LNCaP clone FGC (cell line): ENCODE results near the gene CDO1.

Experiments used
- DNase-seq: peaks from one replicate; pipeline ENCODE4 v3.0.0-alpha.2; 2011; ENCODE audit warnings: low read depth
- H3K4me3 ChIP-seq: 2 replicates; pipeline ENCODE4 v1.5.1; 2011; ENCODE audit warnings: mild to moderate bottlenecking, low read depth, low read length, control low read depth
- CTCF ChIP-seq: IDR thresholded peaks from 2 replicates; pipeline ENCODE4 v1.5.1; 2012; ENCODE audit warnings: mild to moderate bottlenecking; ENCODE audit not compliant: control insufficient read depth, insufficient read depth; ENCODE audit errors: extremely low read depth

Gene CDO1

GRCh38 chr5:115842952-115843351, 26.5 kb upstream of the CDO1 start:
- no peak for TF ChIP-seq CTCF

GRCh38 chr5:115842089-115842935, 25.9 kb upstream of the CDO1 start:
- H3K4me3 ChIP-seq = peak overlapping the region; percentile 88
- TF ChIP-seq CTCF = peak; percentile 24; the same call in 1 of the 2 replicates
- DNase-seq = peak; percentile 7

More at GRCh38 chr5:115842952-115843351, 26.5 kb upstream of the CDO1 start:
- peak overlapping the region; percentile 88 for H3K4me3 ChIP-seq
- DNase-seq = peak; percentile 10

GRCh38 chr5:115841382-115842088, 25.1 kb upstream of the CDO1 start, which contains the start of the genes AP3S1 and ATG12:
Gene AP3S1 (plus strand): TSS chr5:115841935. CDS start chr5:115842038, 103 bp downstream.
Gene ATG12 (minus strand): TSS chr5:115841565. CDS start chr5:115841552, 13 bp downstream.
- DNase-seq = peak; percentile 82
- no peak for TF ChIP-seq CTCF

GRCh38 chr5:115840873-115841272, 24.4 kb upstream of the CDO1 start:
- DNase-seq = no peak
- no peak for TF ChIP-seq CTCF
- peak overlapping the region; percentile 88 for H3K4me3 ChIP-seq

More at GRCh38 chr5:115841382-115842088, 25.1 kb upstream of the CDO1 start, which contains the start of the genes AP3S1 and ATG12:
- peak within 1 kb of the TSS; percentile 88 for H3K4me3 ChIP-seq

GRCh38 chr5:115838885-115839518, 22.5 kb upstream of the CDO1 start:
- peak; percentile 30 for DNase-seq
- peak; percentile 52 for TF ChIP-seq CTCF
- H3K4me3 ChIP-seq = no peak overlapping the region

- DNase-seq = no peak
- no peak for TF ChIP-seq CTCF
- H3K4me3 ChIP-seq = no peak overlapping the region
These were observed 19.0 kb upstream of the CDO1 start for GRCh38 chr5:115835481-115835880.
